Type B pancreatic cell (in vitro differentiated cells): ENCODE data around the gene TASOR. TPM values are rescaled to one million over a fixed set of nuclear protein-coding genes. Genes with fewer than 3 reads are reported as not detected.

Experiments used
- DNase-seq: peaks from one replicate; pipeline ENCODE4 v3.0.0; 2021; ENCODE audit warnings: mixed read lengths; ENCODE audit not compliant: unreplicated experiment; ENCODE audit errors: extremely low spot score
- H3K27ac Mint-ChIP-seq: 2 replicates; pipeline ENCODE4 v1.8.0; 2021; ENCODE audit warnings: mild to moderate bottlenecking, mixed read lengths
- H3K27me3 Mint-ChIP-seq: 2 replicates; pipeline ENCODE4 v1.8.0; 2021; ENCODE audit warnings: mixed read lengths
- H3K36me3 Mint-ChIP-seq: 2 replicates; pipeline ENCODE4 v1.8.0; 2021; ENCODE audit warnings: mixed read lengths
- H3K4me1 Mint-ChIP-seq: one replicate; pipeline ENCODE4 v1.8.0; 2021; ENCODE audit warnings: mixed read lengths; ENCODE audit not compliant: unreplicated experiment
- H3K4me3 Mint-ChIP-seq: 2 replicates; pipeline ENCODE4 v1.8.0; 2021; ENCODE audit warnings: mild to moderate bottlenecking, mixed read lengths
- H3K9me3 Mint-ChIP-seq: 2 replicates; pipeline ENCODE4 v1.8.0; 2021; ENCODE audit warnings: mixed read lengths
- total RNA-seq: library from RNA; stranded (reverse); gene quantifications from 2 replicates; pipeline ENCODE4 v1.2.1, GENCODE V29; 2021; ENCODE audit warnings: low replicate concordance
- TF ChIP-seq, protein P1 (sequence below): fragments of 200-600 bp; sonication (generic); conservative IDR thresholded peaks from 2 replicates; pipeline ENCODE4 v1.5.0; 2021; ENCODE audit warnings: antibody characterized with exemption, mild to moderate bottlenecking

Gene TASOR
- total RNA-seq, 1 donor from 2014 or later = 55.1 TPM

DNA sequence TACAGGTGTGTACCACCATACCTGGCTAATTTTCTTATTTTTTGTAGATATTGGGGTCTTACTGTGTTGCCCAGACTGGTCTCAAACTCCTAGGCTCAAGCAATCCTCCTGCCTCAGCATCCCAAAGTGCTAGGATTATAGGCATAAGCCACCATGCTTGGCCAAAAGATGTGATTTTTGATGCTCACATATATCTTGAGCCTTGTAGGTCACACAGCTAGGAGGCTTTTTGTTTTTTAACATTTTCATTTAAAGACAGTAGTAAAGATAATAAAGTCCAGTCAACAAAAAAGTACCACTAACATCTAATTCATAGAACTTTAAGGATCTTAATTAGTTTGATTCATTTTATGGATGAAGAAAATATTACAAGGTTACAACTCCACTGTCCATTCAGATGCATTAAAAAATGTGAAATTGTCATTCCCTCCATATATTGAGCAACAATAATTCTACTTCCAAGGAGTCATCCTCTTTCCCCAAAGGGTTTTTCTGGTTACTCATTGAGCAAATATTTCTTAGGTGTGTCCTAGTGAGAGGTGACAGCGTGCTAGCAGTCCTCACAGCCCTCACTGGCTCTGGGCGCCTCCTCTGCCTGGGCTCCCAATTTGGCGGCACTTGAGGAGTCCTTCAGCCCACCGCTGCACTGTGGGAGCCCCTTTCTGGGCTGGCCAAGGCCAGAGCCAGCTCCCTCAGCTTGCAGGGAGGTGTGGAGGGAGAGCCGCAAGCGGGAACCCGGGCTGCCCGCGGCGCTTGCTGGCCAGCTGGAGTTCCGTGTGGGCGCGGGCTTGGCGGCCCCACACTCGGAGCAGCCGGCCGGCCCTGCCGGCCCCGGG is 8.3 kb upstream of the TASOR start:
- no peak overlapping the region for H3K4me3 Mint-ChIP-seq

DNA sequence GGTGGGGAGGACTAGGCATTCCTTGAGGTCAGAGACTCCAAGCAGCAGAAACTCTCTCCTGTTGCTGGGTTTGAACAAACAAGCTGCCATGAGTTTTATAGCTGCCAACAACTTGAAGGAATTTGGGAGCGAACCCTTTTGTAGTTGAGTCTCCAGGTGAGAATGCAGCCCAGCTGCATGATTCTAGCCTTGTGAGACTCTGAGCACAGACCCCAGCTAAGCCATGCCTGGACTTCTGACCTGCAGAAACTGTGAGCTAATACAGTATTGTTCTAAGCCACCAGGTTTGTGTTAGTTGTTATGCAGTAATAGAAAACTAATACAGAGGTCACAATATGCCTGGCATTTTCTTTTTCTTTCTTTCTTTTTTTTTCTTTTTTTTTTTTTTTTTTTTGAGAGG is 6.2 kb upstream of the TASOR start:
- H3K27me3 Mint-ChIP-seq = no peaks in the 10 kb centered on the region
- H3K27ac Mint-ChIP-seq = no peak overlapping the region
- no peaks in the 10 kb centered on the region for H3K9me3 Mint-ChIP-seq
- no peaks in the 10 kb centered on the region for H3K4me1 Mint-ChIP-seq
- TF ChIP-seq, protein P1, sequence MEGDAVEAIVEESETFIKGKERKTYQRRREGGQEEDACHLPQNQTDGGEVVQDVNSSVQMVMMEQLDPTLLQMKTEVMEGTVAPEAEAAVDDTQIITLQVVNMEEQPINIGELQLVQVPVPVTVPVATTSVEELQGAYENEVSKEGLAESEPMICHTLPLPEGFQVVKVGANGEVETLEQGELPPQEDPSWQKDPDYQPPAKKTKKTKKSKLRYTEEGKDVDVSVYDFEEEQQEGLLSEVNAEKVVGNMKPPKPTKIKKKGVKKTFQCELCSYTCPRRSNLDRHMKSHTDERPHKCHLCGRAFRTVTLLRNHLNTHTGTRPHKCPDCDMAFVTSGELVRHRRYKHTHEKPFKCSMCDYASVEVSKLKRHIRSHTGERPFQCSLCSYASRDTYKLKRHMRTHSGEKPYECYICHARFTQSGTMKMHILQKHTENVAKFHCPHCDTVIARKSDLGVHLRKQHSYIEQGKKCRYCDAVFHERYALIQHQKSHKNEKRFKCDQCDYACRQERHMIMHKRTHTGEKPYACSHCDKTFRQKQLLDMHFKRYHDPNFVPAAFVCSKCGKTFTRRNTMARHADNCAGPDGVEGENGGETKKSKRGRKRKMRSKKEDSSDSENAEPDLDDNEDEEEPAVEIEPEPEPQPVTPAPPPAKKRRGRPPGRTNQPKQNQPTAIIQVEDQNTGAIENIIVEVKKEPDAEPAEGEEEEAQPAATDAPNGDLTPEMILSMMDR = no peak
- peaks cover 2% of the 10 kb centered on the region for H3K36me3 Mint-ChIP-seq
- no peak for DNase-seq
- H3K4me3 Mint-ChIP-seq = no peak overlapping the region

More for the DNA sequence above, 8.3 kb upstream of the TASOR start:
- TF ChIP-seq, protein P1 = no peak
- no peak overlapping the region for H3K27ac Mint-ChIP-seq
- no peaks in the 10 kb centered on the region for H3K9me3 Mint-ChIP-seq
- H3K27me3 Mint-ChIP-seq = no peaks in the 10 kb centered on the region
- DNase-seq = no peak
- H3K36me3 Mint-ChIP-seq = no peaks in the 10 kb centered on the region
- no peaks in the 10 kb centered on the region for H3K4me1 Mint-ChIP-seq

DNA sequence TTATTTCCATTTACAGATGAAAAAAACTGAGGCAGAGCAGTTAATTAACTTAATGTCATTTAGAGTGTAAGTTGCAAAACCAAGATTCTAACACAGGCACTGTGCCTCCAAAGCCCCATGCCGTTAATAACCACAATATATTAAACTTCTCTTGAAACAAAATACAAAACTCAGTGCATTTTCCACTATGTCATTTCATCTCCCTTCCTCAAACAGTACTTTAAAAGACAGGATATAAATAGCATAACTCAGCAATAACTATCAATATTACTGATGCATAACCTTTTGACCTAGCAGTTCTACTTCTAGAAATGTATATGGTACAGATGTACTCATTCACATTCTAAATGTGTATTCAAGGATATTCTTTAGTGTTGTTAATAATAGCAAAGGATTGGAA is 5.1 kb upstream of the TASOR start:
- no peak for DNase-seq
- Mint-ChIP-seq H3K9me3 (no peaks in the 10 kb centered on the region), H3K4me1 (no peaks in the 10 kb centered on the region), H3K27me3 (no peaks in the 10 kb centered on the region), H3K36me3 (peaks cover 8% of the 10 kb centered on the region), H3K4me3 (no peak overlapping the region), H3K27ac (no peak overlapping the region)
- TF ChIP-seq, protein P1 = no peak

DNA sequence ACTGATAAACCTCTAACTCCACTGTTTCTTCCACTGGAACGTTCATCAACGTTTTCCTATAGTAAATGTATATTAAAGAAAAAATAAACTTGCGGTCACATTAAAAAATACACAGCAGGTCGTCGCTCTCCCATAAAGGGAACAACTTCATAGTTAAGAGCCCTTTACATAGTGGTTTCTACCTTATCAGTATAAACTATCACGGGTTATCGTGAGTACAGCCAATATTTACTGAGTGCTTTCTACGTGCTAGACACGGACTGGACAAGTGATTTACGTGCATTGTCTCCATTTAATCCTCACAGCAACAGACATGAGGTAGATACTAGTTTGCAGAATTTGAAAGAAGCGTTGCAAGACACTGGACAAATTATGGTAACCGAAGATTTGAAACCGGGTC is 964 bp upstream of the TASOR start:
- H3K4me1 Mint-ChIP-seq = peaks cover 24% of the 10 kb centered on the region
- TF ChIP-seq, protein P1 = no peak
- no peaks in the 10 kb centered on the region for H3K27me3 Mint-ChIP-seq
- peaks cover 30% of the 10 kb centered on the region for H3K36me3 Mint-ChIP-seq
- DNase-seq = no peak
- H3K4me3 Mint-ChIP-seq = peak overlapping the region; percentile 81
- H3K27ac Mint-ChIP-seq = peak overlapping the region; percentile 81
- no peaks in the 10 kb centered on the region for H3K9me3 Mint-ChIP-seq

DNA sequence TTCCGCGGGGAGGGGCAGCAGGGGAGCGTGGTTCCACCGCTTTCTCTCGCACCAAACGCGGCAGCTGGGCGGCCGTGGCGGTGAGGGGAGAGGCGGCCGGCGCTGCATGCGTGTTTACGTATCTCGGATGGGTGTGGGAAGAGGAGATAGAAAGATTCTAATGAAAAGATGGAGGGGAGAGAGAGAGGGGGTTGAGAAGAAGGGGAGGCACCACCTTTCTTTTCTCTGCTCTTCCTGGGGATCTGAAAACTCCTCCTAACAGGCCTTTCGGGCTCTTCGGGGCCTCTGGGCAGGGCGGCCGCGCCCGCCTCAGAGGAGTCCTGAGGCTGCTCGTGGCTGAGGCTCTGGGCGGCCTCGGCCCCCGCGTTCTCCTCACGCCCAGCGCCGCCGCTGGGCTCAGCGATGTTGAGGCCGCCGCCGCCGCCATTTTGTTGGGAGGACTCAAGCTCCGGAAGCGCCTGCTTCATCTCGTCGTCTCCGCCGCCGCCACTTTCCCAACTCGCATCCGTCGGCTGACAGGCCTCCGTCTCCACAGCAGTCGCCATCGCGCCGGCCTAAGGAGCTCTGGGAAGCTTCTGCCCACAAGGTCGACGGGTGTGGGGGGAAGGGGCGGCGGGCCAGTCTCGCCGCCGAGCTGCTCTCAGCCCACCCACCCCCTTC is 473 bp downstream of the TASOR start:
- Mint-ChIP-seq H3K4me1 (peaks cover 32% of the 10 kb centered on the region), H3K9me3 (no peaks in the 10 kb centered on the region), H3K27ac (peak overlapping the region; percentile 97), H3K27me3 (no peaks in the 10 kb centered on the region), H3K36me3 (peaks cover 41% of the 10 kb centered on the region), H3K4me3 (peak overlapping the region; percentile 95)
- peak; percentile 84 for DNase-seq
- TF ChIP-seq, protein P1 = no peak
